ENCODE measurements around the gene FANK1.

Gene FANK1

DNA sequence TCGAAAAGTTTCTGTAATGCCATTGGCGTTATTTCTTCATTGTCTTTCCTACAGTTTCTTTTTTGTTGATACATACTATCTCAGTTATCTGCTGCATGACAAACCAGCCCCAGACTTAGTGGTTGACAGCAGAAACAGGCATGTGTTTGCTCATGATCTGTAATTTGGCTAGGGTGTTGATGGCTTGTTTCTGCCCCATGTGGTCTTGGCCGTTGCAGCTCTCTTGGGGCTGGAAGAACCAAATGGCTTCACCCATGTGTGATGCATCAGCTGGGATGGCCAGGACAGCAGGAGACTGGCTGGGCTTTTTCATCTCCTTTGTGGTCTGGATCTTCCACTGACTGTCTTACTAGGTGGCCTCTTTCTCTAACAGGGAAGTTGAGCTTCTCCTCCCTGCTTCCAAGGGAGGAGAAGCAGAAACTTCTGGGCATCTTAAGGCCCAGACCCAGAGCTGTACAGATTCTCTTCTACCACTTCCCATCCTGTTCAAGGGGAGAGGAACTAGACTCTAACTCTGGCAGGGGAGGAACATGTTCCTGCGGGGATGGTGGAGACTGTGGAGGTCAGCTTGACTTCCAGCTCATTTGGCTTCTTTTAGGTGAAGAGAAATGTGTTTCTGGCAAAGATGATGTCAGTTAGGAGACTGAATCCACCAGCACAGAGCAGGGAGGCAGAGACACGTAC is 89.3 kb downstream of the FANK1 start:
- DNase-seq (ENCODE audit: low read depth) = no peak

DNA sequence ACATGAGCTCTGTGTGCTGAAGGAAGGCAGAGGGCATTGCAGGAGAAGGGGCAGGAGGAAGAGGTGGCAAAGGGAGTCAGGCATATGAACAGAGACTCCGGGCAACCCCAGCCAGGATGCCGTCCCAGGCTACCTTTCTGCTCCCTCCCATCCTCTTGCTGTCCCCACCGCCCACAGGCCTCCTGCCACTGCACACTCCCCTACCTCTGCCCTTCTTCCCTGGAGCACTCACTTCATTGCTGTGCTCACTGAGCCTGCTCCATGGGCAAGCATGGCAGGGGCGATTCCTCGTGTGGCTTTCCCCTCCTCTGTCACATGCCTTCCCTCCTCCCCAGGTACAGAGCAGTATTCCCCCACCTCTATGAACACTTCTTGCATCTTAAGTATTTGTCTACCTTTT is 93.4 kb downstream of the FANK1 start:
- no peak for DNase-seq (ENCODE audit: low read depth)

DNA sequence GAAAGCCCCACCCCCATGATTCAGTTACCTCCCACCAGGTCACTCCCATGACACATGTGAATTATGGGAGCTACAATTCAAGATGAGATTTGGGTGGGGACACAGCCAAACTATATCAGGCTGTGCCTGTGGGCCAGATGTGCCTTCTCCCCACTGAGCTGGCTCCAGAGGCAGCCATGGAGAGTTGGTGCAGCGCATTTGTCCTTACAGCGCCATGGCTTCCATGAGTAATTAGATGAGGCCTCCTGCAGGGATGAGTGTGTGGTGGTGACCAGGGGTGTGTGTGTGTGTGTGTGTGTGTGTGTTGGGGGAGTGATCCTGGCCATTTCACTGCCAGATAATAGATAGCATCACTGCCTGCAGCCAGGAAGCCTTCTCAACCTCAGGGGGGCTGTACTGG is 94.6 kb downstream of the FANK1 start:
- DNase-seq (ENCODE audit: low read depth) = no peak

DNA sequence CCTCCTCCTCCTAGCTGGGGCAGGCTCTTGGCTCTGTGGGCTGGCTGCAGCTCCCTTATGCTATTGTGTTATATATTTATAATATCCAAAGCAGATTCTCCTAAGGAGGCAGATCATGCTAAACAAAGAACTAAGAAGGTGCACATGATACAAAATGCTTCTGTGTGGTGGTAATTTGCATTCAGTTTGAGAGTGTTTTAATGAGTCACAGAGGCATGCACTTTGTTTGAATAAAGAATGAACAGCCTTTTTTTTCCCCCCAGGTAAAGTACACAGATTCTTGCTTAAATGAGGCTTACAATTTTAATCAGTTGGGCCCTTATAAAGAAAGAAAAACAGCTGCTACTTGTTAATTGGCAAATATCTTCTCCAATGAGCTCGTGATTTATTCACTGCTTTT is 95.0 kb downstream of the FANK1 start:
- DNase-seq (ENCODE audit: low read depth) = no peak

DNA sequence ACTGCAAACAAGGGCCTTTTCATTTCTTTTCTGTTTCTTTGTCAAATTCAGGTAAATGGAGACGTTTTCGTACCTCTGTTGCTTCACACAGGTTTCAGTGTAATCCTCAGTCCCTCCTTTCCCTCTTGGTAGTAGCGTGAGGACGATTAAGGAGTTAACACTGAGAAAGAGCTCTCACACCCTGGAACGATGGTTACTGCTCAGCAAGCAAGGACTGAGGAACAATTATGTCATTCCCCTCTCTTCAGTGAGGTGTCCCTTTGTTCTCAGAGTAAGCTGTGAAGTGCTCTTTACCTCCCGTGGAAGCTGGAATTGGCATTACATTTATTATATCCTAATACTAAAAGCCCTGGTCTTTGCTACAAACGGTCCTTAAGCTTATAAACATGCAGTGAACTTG is 95.9 kb downstream of the FANK1 start:
- no peak for DNase-seq (ENCODE audit: low read depth)

DNA sequence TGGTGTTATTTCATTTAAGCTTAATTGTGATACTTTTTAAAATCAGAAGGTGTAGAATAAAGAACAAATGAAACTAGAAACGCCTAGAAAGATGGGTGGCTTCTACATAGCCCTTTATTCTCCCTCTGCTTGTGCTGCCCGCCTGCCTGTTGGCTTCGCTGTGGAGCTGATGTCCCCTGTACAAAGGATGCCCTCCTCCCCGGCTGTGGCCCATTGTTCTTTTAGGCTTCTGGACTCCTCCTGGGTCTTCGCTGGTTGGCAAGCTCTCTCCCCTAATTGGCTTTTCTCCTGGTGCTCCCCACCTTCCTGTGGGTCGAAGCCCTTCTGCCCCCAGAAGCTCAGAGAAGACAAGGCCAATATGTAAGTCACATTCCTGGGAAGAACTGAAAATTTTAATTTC is 98.2 kb downstream of the FANK1 start:
- DNase-seq (ENCODE audit: low read depth) = no peak

DNA sequence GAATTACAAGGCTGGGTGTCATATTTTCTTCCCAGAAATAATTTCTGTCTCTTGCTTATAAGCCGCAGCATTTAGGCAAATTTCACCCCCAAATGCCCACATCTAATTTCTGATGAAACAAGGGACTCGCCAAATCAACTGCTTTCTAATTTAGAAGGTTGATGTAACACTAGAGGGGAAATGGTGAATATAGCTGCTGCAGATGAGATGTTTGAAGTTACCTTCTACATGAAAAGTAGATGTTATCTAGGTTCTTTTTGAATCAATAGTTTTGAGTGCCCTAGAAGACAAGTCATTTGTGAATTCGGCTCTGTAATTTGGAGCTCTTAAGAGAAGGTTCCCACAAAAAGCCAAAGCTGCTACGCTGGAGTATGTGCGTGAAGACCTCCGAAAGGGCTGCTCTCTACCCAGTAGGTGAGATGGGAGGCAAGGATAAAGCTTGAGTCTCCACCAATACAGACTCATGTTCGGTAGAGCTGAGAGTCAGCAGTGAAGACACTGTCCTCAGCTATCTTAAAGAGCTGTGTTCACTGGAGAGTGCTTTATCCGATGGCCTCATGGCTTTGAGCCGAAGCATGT is 99.5 kb downstream of the FANK1 start:
- DNase-seq (ENCODE audit: low read depth) = no peak

DNA sequence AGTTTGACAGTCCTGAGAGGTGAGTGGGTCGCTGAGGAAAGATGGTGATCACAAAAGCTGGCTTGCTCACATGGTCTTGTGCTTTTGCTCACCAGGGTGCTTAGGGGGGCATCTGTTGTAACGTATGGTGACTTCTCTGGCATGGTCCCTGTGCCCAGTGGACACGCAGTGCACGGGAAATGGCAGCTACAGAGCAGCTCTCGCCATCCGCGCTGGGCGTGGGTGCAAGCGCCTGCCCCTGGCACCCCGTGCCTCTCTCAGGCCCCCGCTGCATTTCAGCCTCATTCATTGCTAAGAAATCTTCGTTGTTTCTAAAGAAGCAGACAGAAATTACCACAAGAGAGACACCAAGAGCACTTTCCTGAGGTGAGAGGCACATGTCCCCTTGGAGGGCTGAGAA is 101.2 kb downstream of the FANK1 start:
- DNase-seq (ENCODE audit: low read depth) = no peak

DNA sequence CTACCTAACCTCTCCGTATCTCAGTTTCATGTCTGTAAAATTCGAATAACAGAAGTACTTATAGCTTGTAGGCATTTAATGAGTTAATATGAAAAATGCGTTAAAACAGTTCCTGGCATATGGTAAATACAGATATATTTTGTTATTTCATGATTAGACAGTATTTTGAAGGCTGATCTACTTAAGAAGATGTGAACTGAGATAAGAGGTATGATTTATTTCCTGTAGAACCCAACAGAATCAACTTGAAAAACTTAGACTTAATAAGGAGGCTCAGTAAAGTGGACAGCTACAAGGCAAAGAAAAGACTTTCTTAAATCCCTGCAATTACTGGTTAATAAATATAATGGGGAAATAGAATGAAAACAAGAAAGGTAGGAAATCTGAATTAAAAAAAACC is 103.3 kb downstream of the FANK1 start:
- no peak for DNase-seq (ENCODE audit: low read depth)

DNA sequence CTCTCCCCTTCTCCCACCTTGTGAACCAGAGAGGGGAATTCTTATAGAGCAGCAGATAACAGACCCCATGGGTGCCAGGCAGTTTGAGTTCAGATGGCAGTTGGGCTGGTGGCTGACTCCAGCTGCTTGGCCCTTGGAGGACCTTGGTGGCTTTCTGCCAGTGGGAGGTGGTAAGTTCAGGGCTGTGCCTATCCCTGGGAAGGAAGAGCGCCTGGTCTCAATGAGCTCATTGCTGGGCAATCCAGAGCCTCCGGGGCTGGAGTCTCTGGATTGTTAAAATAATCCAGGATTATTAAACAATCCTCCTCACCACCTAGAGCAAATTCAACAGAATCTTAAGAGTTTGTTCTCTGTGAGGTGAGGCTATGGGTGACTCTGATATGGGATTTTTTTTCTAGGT is 105.2 kb downstream of the FANK1 start:
- no peak for DNase-seq (ENCODE audit: low read depth)

DNA sequence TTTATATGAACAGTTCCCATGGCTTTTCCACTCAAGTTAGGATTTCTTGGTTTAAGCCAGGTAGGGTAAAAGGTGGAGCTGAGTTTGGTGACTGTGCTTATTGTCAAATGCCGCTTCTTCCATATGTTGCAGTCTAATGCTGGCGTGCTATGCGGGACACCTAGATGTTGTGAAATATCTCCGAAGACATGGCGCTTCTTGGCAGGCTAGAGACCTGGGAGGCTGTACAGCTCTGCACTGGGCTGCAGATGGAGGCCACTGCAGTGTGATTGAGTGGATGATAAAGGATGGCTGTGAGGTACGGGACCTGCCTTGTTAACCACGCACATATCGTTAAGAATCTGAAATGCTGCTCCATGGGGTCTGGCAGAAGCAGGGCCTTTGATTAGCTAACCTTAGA is 108.4 kb downstream of the FANK1 start:
- no peak for DNase-seq (ENCODE audit: low read depth)

DNA sequence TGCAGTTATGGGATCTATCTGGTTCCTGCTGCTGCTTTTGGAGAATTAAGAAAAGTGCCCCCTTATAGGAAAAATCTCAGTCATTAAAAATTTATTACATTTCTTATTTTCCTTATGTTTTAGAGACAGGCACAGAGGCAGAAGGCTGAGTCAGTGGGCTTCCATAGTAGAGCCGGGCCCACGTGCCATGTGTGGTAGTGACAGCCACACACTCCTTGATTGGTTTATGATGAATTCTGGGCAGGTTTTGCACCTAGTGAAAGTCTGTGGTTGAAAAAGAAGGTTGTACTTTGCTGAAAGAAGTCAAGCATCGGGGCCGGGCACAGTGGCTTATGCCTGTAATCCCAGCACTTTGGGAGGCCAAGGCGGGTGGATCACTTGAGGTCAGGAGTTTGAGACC is 109.9 kb downstream of the FANK1 start:
- no peak for DNase-seq (ENCODE audit: low read depth)

DNA sequence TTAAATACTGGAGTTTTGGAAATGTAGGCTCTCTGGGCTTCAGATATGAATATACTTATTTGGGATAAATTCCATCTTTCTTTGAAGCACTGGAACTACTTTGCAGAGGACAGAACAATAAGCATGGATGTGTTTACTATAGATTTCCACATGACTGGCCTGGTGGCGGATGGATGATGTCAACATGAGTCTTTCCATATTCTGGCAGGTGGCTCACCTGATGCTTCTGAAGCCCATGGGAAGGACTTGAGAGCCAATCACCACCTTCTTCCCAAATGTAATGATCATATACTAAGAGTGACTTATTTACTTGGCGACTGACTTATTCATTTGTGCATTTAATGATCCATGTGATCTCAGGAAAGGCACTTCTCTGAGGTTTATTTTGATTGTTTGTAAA is 110.5 kb downstream of the FANK1 start:
- DNase-seq (ENCODE audit: low read depth) = no peak

DNA sequence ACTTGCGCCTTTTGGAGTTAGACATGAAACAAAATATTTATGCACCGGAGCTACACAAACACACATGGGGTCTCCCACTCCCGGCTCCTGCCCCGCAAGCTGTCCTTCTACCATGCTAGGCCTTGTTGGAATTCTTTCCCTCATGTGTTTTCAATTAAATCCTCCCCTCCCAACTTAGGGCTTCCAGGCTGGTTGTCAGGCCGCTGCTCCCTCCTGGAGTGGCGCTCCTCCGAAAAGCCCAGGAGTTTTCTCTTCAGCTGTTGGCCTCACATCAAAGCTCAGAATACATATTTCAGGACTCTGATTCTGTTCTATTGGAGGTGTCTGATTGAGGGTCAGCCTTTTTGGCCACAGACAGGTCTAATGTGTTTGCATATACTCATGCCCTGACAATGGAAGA is 113.3 kb downstream of the FANK1 start:
- no peak for DNase-seq (ENCODE audit: low read depth)

DNA sequence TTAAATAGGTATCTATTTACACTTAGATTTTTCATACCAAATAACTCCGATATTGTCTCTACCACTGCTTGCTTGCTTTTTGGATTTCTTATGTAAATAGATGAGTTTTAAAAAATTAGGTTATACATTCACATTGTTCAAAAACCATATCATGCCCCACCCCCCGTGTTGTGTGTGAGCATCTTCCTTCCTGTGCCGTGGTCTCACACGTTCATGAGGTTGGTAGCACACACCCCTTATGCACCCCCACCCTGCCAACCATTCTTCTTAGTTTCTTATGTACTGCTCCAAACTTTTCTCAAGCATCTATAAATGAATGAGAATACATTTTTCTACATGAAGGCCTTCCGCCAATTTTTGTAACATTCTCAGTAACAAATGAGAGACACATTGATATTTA is 115.6 kb downstream of the FANK1 start:
- no peak for DNase-seq (ENCODE audit: low read depth)

DNA sequence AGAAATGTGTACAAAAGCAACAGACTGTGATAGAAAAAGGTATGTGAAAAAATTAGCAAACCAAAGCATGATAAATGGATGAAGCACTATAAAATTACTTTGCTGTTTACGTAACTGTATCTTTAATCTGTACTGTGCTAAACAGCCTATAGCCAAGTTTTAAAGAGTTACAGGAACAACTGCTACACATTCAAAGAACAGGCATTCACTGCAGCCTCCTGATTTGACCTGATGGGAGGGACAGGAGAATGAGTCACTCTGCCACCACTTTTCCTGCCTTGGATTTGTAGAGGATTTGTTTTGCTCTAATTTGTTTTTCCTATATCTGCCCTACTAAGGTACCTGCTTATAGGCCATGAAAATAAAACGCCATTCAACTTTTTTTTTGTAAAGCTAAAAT is 116.1 kb downstream of the FANK1 start:
- DNase-seq (ENCODE audit: low read depth) = no peak

DNA sequence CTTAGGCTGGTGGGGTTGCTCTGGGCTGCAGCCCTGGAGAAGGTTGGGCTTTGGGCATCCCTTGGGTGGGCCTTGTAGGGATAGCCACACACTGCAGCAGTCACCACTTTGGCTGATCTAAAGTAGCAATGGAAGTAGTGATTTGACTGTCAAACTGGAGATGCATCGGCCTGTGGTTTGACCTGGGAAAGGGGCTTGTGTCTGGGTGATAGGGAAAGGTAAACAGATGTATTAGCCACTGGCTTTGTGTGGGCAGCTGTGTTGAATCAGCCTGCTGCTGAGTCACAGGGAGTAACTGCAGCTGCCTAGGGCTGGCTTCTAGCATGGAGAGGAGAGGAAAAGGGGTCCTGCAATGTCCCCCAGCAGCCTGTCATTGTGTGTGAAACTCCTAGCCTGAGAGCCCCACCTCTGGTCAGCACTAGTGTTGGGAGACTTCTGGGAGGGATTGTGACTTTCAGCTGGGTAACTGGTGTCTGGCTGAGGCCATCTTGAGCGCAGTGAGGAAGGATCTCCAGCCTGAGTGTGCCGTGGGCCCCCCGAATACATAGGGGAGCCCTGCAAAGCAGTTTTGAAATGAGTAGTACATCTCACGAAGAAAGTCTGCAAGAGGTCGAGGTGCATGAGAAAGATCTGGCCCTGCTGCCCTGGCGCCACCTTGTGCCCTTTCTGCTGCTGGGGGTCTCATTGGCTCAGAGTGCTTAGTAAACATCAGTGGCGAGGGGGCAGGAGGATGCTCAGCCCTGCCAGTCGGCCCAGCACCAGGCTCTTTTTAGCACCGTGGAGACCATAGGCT is 117.3 kb downstream of the FANK1 start:
- DNase-seq (ENCODE audit: low read depth) = no peak

DNA sequence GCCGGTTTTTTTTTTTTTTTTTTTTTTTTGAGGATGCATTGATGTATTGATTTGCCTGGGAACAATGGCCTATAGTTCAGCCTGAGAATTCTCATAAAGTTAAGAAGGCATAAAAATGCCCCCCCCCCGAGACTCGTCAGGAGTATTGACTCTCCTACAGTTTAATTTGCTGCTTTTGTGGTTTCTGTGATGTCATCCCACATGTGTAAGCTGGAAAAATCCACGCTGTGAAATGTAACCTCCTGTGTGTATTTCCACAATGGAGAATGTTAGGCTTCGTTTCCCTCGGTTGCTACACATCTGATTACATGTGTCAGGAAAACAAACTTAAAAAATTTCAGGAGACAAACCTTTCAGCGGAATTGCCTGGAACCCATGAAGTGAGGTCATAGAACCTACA is 117.9 kb downstream of the FANK1 start:
- DNase-seq (ENCODE audit: low read depth) = no peak

DNA sequence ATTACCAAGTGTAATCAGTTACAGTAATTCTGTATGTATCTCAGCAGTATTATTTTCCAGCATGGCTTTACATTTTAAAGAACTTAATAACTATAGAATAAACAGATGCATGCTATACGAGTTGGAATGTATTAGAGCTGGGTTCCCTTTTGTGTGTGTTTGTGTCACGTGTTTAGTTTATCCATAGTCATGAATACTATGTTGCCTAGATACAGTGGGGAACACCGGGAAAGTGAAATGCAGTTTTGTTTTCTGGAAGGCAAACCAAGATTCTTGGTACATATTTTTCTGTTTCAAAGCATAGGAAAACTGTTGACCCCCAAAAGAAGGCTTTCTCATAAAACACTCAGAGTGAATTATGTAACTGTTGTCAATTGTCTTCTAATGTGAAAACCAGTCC is 119.0 kb downstream of the FANK1 start:
- DNase-seq (ENCODE audit: low read depth) = no peak

DNA sequence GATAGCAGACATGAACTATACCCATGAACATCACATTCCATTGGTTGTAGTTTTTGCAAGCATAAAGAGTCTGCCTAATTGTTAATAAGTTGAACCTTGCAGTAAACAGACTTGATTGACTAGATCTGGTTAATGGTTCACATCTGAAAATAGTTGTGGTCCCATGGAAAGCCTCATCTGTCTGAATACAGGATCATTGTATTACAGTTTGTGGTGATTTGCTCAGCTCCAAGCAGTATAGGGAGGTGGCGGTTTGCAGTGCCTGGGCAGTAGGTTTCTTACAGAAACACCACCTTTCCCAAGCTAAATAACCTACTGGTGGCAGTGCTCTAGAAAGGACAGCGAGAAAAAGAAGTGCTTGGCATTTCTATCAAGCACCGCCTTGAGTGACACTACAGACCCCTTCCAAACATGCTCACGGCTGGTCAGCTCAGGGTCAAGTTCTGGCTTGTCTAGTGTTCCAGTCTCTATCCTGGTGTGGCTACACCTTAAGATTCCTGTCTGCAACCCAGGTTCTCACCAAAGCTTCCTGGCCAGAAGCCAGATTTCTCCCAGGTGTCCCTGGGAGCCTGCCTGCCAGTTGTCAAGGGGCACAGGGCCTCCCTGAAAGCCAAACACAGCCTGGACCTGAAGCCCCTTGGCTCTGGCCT is 119.9 kb downstream of the FANK1 start:
- DNase-seq (ENCODE audit: low read depth) = no peak

DNA sequence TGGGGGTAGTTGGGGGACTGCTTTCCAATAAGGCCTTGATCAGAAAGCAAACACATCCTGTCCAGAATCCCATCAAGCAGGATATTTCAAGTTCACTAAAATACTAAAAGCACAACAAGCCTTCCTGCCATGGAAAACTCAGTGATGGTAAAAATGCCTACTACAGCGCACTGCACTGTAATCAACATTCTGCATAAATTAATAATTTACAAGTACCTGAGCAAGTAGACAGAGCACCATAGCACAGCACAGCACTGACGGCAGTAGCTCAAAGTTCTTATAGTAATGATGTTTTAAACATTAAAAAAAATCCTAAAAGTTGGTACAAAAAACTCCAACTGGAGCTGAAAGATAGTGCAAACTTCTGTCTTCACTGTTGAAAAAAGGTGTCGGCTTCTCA is 120.5 kb downstream of the FANK1 start:
- DNase-seq (ENCODE audit: low read depth) = no peak

DNA sequence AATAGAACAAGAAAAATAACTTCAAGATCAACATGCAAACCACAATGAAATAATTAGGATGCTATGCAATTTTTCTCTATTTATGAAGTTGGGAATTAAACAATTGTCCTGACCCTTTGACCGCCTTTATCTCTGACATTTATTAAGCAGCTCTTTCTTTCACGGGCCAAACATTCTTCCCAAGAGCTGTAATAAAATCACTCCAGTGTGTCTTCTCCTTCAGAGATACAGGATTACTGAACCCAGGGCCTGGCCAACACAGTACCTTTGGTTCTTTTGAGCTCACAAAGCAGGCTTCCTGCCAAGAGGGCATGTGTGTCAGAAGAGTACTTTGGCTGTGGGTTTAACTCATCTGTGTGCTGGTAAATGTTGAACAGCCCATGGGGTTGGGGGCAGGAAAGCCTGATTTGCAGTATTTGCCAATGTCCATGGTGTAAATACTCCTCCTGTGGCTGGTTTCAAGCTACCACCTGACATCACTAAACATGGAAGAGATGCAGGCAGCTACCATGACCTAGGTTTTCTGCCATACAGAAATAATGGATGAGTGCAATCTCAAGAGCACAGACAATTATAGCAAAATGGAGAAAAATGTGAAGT is 121.7 kb downstream of the FANK1 start:
- no peak for DNase-seq (ENCODE audit: low read depth)

Data from CMK (cell line).